Skin of body (tissue), 2 donors: ENCODE data around the gene AQP1. TPM values are rescaled to one million over a fixed set of nuclear protein-coding genes. Genes with fewer than 3 reads are reported as not detected.

Experiments
- DNase-seq: peaks from one replicate; lab custom pipeline; 2025; lab: John Stamatoyannopoulos, UW
- total RNA-seq: library from RNA; depleted of rRNA; stranded (reverse); fragments of >200 nt; gene quantifications from one replicate; pipeline ENCODE4 v1.2.3, GENCODE V29; 2014

AQP1 gene
- total RNA-seq, 1 donor from 2014 or later = 56.5 TPM

DNA sequence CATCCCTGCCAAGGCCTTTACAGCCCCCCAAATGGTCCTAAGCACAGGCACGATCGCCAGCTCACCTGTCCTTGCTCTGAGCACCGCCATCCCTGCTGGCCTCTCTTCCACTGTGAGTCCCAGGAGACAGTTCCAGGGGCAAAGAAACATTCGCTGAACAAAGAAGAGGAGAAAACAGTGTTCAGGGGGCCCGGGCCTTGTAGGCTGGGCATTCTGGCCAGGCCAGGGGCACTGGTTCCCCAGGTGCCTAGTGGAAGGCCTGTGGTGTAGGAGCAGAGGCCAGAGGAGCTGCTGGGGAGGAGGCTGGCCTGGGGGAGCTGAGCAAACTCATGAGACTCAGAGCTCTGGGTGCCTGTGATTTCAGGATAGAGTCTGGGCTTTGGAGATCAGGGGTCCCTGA, 22.6 kb downstream of the AQP1 start:
- DNase-seq = no peak

DNA sequence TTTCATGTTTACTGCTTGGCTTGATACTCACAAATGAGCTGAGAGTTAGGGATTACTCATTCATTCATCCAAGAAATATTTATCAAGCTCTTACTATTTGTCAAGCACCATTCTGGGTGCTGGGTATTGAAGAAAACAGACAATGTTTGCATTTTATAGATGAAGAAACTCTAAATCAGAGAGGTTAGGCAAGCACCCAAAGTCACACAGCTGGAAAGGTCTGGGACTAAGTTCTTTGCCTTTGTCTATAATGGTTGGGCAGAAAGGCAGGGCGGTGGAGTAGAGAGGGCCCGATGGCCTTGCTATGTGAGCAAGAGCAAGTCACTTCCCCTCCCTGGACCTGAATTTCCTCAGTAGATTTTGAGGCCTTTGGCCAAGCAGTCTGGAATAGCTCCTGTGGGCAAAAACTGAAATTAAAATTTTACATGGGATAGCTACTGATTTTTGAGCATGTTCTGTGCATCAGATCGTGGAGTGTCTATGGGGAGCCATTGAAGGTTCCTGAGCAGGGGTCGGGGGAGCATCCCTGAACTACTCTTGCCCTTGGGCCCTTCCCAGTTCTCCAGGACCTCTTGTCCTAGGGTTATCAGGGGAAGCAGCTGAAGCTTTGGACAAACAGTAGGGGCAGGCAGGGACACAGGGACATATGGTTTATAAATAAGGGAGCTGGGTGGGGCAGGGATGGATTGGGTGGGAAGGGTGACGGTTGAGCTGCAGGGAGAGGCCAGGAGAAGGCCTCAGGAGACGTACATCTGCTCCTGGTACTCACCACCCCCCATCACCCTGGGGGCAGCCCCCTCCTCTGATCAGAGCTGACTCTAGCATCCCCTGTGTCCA, 23.3 kb downstream of the AQP1 start:
- DNase-seq = no peak

DNA sequence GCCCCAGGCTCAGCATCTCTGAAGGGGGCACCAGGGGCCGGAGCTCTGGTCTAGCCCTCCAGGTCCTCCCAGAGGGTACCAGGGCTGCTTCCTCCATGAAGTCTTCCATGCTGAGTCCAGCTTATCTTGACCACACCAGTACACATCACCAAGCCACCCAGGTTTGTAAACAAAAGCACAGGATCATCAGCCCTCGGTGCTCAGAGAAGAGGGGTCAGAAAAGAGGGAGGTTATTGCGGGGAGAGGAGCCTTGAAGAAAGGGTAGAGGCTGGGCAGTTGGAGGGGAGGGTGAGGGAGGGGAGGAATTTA, 23.9 kb downstream of the AQP1 start:
- no peak for DNase-seq

DNA sequence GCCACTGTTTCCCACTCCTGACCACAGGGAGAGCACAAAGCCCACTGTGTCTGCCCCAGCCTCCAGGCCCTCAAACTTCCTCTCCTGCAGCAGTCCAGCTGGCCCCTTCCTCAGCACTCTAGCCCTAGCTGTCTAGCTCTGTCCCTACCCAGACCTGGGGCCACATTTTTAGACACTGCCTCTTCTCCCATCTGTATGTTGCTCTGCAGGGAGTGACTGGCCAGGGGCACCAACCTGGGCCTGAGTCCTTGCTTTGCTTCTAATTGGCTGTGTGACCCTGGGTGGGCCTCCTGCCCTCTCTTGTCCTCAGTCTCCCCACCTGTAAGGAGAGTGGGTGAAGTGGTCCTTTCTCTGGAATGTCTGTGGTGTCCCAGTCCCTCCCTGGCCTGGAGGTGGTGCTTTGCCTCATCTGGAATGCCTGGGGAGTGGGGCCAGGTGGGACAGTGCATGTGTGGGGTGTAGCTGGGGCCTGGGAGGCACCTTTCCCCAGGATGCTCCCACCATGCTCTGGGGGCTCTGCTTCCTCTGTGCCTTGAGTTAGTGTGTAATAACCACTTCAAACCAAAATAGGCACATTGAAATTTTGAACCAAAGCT, 25.1 kb downstream of the AQP1 start:
- DNase-seq = no peak

DNA sequence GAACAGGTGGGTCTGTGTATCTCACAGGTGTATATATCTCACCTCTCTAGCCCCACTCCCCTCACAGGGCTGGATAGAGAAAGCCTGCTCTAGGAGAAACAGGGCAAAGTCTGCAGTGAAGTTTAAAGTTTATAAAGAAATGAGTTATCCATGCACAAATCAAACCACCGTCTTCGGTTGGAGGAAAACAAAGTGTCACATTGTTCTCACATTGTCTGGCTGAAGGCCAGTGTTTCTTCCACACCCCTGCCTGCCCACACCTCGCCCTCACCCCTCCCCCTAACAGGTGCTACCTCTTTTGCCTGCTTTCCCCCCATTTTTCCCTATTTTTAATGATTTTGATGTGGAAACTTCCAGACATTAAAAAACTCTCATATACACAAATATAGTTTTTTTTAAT, 25.8 kb downstream of the AQP1 start:
- DNase-seq = no peak

DNA sequence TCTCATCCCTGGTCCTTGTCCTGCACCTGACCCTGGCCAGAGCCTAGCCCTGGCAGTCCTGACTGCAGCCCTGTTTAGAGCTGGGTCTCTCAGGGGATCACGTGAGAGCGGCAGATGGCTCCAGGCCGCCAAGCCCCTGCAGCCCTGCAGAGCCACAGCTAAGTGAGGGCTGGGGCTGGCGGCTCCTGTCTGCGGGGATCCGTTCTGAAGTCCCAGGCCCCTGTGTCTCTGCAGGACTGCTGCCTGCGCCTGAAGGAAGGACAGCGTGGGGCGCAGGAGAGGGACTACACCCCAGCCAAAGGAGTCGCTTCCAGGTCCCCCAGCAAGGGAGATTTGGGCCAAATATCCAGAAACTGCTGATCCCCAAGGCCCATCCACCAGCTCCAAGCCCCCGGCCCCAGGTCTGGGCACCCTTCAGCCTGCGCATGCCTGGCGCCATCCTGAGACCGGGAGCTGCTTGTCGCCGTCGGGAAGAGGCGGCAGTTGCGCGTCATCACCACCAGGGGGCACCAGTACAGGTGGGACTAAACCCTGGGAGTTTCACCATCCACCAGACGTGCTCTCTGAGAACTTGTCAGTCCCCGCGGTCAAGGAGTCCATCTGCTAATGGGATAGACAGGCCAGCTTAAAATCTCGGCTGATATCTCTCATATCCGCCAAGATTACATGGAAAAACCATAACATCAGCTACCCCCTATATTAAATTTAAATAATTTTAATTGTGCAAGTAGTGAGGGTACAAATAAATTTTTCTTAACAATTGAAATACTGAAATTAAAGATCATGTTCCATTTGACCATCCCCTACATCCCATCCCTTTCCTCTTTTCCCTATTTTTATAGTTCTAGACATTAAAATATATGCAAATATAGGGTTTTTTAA, 27.0 kb downstream of the AQP1 start:
- peak; percentile 16 for DNase-seq

DNA sequence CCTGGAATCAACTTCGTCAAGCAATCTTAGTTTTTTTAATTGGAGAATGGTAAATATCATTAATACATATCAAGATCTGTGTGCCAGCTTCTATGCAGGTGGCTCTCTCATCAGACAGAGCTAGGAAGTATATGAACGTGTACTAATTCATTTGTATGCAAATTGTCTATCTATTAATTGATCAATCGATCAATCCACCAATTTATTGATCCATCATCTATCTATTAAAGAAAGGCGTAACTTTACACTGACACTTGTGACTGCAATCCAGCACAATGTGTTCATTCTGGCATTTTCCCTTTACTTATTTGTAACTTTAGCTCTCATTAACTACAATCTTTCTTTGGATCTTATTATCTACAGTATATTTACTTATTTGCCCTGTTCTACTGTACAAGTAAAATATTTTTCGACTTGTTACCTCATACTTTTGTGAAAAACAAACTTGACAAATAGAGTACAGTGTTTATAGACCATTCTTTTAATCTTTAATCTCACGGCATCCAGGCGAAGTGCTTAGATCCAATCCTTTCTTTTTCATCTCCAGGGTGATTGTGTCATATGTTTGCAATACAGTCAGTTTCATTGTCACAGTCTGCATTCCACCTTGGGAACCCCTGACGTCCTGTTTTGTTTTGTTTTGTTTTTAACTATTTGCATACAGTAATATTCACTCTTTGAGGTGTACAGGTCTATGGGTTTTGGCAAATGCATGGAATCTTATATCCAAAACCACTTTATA, 30.1 kb downstream of the AQP1 start:
- DNase-seq = no peak

DNA sequence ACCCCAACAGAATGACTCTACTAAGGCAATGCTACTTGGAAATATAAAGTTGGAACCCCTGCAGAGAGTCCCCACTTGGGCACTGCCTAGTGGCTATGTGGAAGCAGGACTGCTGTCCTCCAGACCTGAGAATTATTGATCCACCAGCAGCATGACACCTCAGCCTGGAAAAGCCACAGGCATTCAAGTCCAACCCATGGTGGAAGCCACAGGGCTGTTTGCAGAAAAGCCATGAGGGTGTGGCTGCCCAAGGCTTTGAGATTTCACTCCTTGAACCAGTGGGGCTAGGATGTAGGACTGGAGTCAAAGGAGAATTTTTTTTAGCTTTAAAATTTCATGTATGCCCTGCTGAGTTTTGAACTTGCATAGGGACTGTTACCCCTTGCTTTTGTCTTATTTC, 38.5 kb downstream of the AQP1 start:
- DNase-seq = no peak

DNA sequence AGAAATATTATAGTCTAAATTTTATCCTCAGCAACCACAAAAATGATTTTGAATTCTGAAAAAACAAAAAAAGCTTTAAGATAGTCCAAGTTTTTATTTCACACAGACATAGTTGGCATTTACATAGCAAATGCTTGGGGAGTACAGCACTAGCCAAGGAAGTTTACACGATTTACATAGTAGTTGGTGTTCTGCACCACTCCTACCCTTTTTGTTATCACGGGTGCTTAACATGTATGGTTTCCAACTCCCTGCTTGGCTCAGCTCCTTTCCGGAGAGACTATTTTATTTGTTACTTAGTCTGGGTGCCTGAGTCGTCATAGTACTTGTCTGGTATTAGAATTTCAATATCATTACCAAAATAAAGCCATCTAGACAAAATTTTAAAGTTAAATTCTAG, 43.3 kb downstream of the AQP1 start:
- no peak for DNase-seq

DNA sequence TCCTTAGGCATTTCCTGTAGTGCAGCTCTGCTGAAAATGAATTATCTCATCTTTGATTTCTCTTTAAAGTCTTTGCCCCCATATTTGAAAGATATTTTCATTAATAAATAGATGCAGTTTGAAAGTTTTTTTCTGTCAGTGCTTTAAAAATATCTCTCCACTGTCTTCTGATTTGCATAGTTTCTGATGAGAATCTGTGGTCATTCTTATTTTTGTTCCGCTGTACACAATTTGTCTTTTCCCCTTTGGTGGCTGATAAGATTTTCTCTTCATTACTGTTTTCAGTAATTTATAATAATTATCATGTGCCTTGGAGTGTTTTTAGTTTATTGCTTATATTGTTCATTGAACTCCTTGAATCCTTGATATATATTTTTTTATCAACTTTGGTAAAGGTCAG, 45.1 kb downstream of the AQP1 start:
- DNase-seq = no peak

DNA sequence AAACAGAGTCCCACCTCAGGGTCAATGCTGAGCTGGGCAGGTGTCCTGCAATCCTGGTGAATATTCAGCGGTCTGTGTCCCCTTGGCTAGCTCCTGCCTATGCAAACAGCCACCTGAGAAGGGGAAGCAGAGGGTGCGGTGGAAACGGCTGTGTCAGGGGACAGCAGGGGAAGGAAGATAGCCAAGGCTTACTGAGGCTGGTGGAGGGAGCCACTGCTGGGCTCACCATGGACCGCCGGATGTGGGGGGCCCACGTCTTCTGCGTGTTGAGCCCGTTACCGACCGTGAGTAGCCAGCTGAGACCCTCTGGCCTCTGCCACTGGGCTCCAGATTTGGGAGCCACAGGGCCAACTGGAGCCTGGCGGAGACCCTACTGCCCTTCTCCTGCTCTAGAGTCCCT, 52.2 kb downstream of the AQP1 start, which contains the start of gene GHRHR:
Gene GHRHR (plus strand): TSS at position 112 of the 400 bp plus-strand sequence. CDS start 116 bp downstream, at position 228.
- no peak for DNase-seq

DNA sequence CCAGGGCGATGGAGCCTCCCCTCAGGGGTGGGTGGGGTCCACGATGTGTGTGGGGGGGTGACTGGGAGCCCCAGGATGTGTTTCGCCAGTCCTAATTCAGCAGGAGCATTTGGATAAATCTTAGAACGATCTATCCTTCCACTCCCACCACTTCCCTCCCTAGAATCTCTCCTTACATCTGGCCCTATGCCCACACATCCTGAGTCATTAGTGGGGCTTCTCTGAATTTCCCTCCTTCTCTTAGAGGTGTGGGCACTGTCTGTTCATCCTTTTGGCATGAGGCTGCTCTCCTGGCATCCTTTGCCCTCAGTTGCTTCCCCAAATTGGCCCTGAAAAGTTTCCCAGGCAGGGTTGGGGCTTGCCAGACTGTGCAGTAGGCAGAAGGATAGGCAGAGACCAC, 53.7 kb downstream of the AQP1 start:
- no peak for DNase-seq

DNA sequence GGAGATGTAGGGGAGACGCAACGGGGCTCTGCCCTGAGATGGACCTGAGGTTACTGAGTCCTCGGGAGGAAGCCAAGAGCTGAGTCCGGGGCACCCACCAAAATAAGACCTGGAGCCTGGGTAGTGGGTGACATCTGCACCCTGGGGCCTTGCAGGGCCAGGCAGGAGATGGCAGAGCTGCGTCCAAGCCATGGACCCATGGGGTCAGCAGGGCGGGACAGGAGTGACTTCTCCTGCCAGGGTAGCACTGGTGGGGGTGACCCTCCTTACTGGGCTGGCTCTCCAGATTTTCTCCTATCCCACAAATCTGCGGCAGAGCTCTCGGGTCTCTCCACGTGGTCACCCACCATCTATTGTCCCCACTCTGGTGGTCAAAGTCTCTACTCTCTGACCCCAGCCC, 54.2 kb downstream of the AQP1 start:
- no peak for DNase-seq

DNA sequence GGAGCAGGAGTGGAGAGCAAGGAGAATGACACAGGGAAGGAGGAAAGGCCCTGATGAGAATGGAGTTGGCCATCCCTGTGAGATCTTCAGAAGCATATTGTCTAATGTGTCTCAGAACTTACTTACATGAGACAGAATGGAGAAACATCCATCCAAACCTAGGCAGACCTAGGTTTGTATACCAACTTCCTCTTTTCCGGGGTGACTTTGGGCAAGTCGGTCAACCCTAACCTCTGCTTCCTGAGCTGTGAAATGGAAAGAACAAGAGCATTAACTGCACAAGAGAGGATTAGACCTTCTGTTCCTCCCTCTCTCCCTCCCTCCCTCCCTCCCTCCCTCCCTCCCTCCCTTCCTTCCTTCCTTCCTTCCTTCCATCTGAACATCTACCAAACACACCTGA, 56.6 kb downstream of the AQP1 start:
- DNase-seq = no peak

DNA sequence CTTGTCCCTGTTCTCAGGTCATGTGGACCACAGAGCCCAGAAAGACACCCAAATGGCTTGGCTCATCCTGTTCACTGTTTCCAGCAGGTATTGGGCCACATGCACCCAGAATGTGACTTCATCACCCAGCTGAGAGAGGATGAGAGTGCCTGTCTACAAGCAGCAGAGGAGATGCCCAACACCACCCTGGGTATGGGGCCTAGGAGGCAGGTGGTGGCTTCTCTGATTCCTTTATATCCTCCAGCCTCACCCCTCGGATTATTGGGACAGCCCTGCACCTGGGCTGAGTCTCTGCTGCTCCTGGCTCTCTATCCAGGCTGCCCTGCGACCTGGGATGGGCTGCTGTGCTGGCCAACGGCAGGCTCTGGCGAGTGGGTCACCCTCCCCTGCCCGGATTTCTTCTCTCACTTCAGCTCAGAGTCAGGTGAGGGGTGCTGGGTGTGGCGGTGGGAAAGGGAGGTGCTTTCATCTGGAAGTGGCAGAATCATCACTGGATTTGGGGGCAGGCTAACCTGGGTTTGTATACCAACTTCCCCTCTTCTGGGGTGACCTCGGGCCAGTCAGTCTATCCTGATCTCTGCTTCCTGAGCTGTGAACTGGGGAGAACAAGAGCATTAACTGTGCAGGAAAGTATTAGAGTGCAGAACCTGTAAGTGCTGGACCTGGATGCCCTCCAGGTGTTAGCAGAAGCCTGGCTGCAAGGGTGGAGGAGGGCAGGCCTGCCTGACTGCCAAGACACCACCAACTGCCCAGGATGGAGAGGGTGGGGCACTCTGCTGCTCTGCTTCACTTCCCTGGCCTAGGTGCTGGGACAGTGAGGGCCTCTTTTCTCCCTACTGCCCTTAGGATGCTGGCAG, 57.3 kb downstream of the AQP1 start:
- DNase-seq = no peak

DNA sequence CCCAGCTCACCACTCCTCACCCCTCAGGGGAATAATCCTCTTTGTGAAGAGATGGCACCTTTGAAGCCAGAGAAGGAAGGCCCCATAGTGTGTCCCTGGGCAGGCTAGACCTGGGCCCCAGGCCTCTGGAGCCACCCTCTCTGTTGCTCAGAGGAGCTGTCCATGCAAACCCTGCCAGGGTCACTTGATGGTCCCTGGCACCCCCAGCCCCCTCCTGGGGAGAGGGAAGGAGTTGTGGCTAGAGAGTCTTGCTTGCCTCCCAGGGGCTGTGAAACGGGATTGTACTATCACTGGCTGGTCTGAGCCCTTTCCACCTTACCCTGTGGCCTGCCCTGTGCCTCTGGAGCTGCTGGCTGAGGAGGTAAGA, 57.9 kb downstream of the AQP1 start:
- DNase-seq = no peak

DNA sequence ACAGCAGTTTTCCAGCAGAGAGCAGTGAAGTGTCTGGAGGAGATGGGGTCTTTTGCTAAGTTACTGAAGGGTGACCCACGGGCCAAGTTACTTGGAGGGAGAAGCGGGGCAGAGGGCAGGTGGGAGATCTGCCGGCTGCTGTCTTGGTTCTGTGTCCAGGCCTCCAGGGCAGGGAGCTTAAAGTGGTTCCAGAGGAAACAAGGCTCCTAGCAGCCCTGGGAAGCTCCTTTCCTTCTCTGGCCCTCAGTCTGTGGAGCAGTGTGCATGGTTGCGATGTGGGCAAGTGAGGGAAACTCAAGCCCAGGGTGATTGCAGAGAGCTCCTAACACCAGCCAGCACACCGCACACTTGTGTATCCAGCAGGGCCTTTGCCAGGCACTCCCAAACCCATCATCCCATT, 58.4 kb downstream of the AQP1 start:
- no peak for DNase-seq

DNA sequence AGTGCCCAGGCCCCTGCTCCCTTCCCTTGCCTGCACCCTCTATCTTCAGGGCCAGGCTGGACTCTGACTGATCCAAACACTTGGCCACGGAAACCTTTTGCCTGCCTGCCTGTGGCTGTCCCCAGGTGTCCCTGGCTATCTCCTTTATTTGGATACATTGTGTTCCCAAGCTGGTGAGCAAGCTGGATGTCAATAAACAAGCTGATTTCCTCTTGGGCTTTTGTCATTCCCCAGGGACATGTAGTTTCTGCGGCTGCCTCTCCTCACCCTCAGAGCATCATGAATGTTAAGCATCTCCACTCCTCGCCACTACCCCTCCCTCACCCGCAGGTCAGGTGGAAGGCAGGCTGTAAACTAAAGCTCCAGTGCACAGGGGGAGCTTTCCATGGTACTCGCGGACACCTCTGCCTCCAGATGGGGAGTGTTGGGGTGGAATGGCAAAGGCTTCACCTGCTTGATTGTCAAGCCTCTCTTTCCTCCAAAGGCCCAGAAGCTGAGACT, 59.0 kb downstream of the AQP1 start:
- DNase-seq = no peak

DNA sequence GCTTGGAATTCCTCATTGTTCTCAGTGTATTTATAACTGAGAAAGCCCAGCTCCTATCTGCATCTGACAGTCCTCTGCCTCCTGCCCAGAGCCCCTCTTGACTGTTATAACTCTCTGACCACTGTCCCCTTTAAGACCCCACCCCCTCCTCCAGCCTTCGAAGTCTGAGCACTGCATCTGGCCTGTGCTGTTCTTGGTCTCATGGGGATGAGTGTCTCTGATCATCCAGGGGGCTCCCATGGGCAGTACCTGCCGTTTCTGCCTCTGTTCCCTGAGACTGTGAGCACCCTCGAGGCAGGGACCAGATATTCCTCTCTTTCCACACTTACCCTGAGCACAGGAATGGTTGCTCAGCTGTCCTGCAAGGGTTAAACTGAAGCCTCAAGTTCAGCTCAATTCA, 59.8 kb downstream of the AQP1 start:
- DNase-seq = no peak

DNA sequence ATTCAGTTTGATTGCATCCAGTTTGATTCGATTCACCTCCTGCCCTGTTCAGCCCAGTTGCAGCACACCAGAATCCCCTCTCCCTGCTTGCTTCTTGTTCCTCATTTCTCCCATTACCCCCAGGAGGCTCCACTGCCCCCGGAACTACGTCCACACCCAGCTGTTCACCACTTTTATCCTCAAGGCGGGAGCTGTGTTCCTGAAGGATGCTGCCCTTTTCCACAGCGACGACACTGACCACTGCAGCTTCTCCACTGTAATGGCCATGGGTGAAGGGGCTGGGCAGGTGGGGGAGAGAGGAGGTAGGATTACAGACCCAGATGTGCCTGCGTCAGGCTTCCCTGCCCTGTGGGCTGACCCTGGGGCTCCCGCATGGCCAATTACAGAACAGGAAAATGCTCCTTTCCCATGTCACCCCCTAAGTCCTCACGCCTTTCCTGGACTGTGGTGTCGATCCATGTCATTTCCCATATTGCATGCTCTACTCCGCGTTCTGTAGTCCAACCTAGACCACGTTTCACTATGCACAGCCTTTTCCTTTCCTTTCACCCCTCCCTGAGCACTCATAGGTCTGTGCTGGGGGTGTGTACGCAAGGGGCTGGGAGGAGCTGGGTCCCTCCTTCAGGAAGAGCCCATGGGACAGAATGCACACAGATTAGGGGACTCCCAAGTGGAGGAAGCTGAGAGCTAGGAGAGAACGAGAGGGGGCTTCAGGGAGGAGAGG, 60.3 kb downstream of the AQP1 start:
- DNase-seq = no peak
